Kidney tubule cell (primary cell): ENCODE data around the gene PLXNA4.

Experiments used
- DNase-seq: peaks from one replicate; pipeline ENCODE4 v3.0.0-alpha.2; 2018; ENCODE audit warnings: low spot score

Gene PLXNA4

GRCh38 chr7:132234711-132235110, 341.6 kb downstream of the PLXNA4 start:
- peak; percentile 3 for DNase-seq

- DNase-seq, result peak; percentile 2
Measured at GRCh38 chr7:132232406-132232805, 343.9 kb downstream of the PLXNA4 start.

- no peak for DNase-seq
Measured at GRCh38 chr7:132230462-132230861, 345.8 kb downstream of the PLXNA4 start.

GRCh38 chr7:132228240-132228639, 348.0 kb downstream of the PLXNA4 start:
- DNase-seq, result no peak

- no peak for DNase-seq
Measured at GRCh38 chr7:132226957-132227290, 349.3 kb downstream of the PLXNA4 start.

- no peak for DNase-seq
Measured at GRCh38 chr7:132226046-132226956, 350.0 kb downstream of the PLXNA4 start.

- peak; percentile 11 for DNase-seq
Measured at GRCh38 chr7:132225216-132226030, 350.8 kb downstream of the PLXNA4 start.

GRCh38 chr7:132221356-132221755, 354.9 kb downstream of the PLXNA4 start:
- no peak for DNase-seq

- no peak for DNase-seq
Measured at GRCh38 chr7:132220060-132220459, 356.2 kb downstream of the PLXNA4 start.

GRCh38 chr7:132218876-132219275, 357.4 kb downstream of the PLXNA4 start:
- no peak for DNase-seq

GRCh38 chr7:132216847-132217525, 359.3 kb downstream of the PLXNA4 start:
- no peak for DNase-seq

GRCh38 chr7:132214452-132214851, 361.8 kb downstream of the PLXNA4 start:
- no peak for DNase-seq

GRCh38 chr7:132213583-132213982, 362.7 kb downstream of the PLXNA4 start:
- no peak for DNase-seq

GRCh38 chr7:132211971-132212370, 364.3 kb downstream of the PLXNA4 start:
- no peak for DNase-seq

- no peak for DNase-seq
Measured at GRCh38 chr7:132210821-132211220, 365.4 kb downstream of the PLXNA4 start.

GRCh38 chr7:132207782-132208181, 368.5 kb downstream of the PLXNA4 start:
- DNase-seq, result no peak

- no peak for DNase-seq
Measured at GRCh38 chr7:132207211-132207610, 369.1 kb downstream of the PLXNA4 start.

GRCh38 chr7:132206594-132206993, 369.7 kb downstream of the PLXNA4 start:
- DNase-seq, result no peak

- no peak for DNase-seq
Measured at GRCh38 chr7:132205509-132205908, 370.8 kb downstream of the PLXNA4 start.

GRCh38 chr7:132203021-132203420, 373.2 kb downstream of the PLXNA4 start:
- no peak for DNase-seq

- DNase-seq, result no peak
Measured at GRCh38 chr7:132202541-132202940, 373.7 kb downstream of the PLXNA4 start.

GRCh38 chr7:132200141-132200540, 376.1 kb downstream of the PLXNA4 start:
- no peak for DNase-seq

- no peak for DNase-seq
Measured at GRCh38 chr7:132199626-132200025, 376.6 kb downstream of the PLXNA4 start.
